Right ventricle myocardium superior (tissue), 1 donor: ENCODE data around the gene SHPK. TPM values are rescaled to one million over a fixed set of nuclear protein-coding genes. Genes with fewer than 3 reads are reported as not detected.

ENCODE experiments used
- ATAC-seq: fragments of 200-7000 bp; cut with Tn5 transposase; one replicate; pipeline ENCODE4 v1.9.1; 2020; ENCODE audit warnings: mild to moderate bottlenecking; ENCODE audit not compliant: poor library complexity
- DNase-seq: peaks from one replicate; pipeline ENCODE4 v3.0.0-alpha.2; 2020
- intact Hi-C: fragments of 100-400 bp; cut with DNase I; formaldehyde crosslinking; loops from one replicate; pipeline ENCODE4 v1.11.2; 2022
- total RNA-seq: library from RNA; stranded (reverse); fragmentation: NEBNext Ultra II Directional; extraction: Animal tissue kit (Norgen Biotek cat#: 25700); gene quantifications from one replicate; pipeline ENCODE4 v1.2.1, GENCODE V29; 2021
- donor health status: DM: no; HTN: yes; CAD: no; lungs with severe emphysema.

SHPK gene
- total RNA-seq, 1 donor from 2014 or later = 4.7 TPM

GRCh38 chr17:3663102-3664011 is 27.3 kb upstream of the SHPK start:
- no peak for ATAC-seq
- intact Hi-C loops = no loop called here
- DNase-seq = no peak

- DNase-seq (no peak), ATAC-seq (peak; percentile 42)
- intact Hi-C loops = no loop called here
Measured at GRCh38 chr17:3660311-3660891, 24.4 kb upstream of the SHPK start.

- peak; percentile 59 for ATAC-seq
- intact Hi-C loops = no loop called here
- peak; percentile 84 for DNase-seq
Measured at GRCh38 chr17:3659541-3660111, 23.6 kb upstream of the SHPK start.

- DNase-seq = no peak
- intact Hi-C loops = no loop called here
- ATAC-seq = peak; percentile 9
Measured at GRCh38 chr17:3658784-3659449, 22.9 kb upstream of the SHPK start.

GRCh38 chr17:3657874-3658783 is 22.1 kb upstream of the SHPK start:
- ATAC-seq (no peak), DNase-seq (no peak)
- intact Hi-C loops = no loop called here

GRCh38 chr17:3657588-3657869 is 21.5 kb upstream of the SHPK start:
- no peak for DNase-seq
- no peak for ATAC-seq

GRCh38 chr17:3656755-3657587 is 20.9 kb upstream of the SHPK start:
- DNase-seq = no peak
- intact Hi-C loops = no loop called here
- no peak for ATAC-seq

More at GRCh38 chr17:3657588-3657869, 21.5 kb upstream of the SHPK start:
- intact Hi-C loops = no loop called here

GRCh38 chr17:3656353-3656752 is 20.3 kb upstream of the SHPK start:
- ATAC-seq = no peak
- DNase-seq = no peak

GRCh38 chr17:3655766-3656165 is 19.7 kb upstream of the SHPK start:
- intact Hi-C loops = no loop called here

More at GRCh38 chr17:3656353-3656752, 20.3 kb upstream of the SHPK start:
- intact Hi-C loops = no loop called here

GRCh38 chr17:3647769-3648555 is 11.9 kb upstream of the SHPK start:
- ATAC-seq (peak; percentile 82), DNase-seq (peak; percentile 74)
- intact Hi-C loops = no loop called here

More at GRCh38 chr17:3655766-3656165, 19.7 kb upstream of the SHPK start:
- DNase-seq (no peak), ATAC-seq (no peak)

- ATAC-seq = peak; percentile 7
- no peak for DNase-seq
Measured at GRCh38 chr17:3647251-3647650, 11.2 kb upstream of the SHPK start.

GRCh38 chr17:3645310-3645709 is 9.3 kb upstream of the SHPK start:
- DNase-seq (no peak), ATAC-seq (no peak)
- intact Hi-C loops = no loop called here

More at GRCh38 chr17:3647251-3647650, 11.2 kb upstream of the SHPK start:
- intact Hi-C loops = no loop called here

GRCh38 chr17:3643889-3644349 is 7.9 kb upstream of the SHPK start:
- intact Hi-C loops = no loop called here
- no peak for DNase-seq
- no peak for ATAC-seq

GRCh38 chr17:3641717-3642486 is 5.9 kb upstream of the SHPK start:
- ATAC-seq (no peak), DNase-seq (no peak)
- intact Hi-C loops = no loop called here

GRCh38 chr17:3641014-3641413 is 5.0 kb upstream of the SHPK start:
- ATAC-seq (no peak), DNase-seq (no peak)
- intact Hi-C loops = no loop called here

- ATAC-seq (no peak), DNase-seq (no peak)
- intact Hi-C loops = no loop called here
Measured at GRCh38 chr17:3639981-3640596, 4.0 kb upstream of the SHPK start.
